ENCODE results near the gene MALAT1. TPM values are rescaled to one million over a fixed set of nuclear protein-coding genes. Genes with fewer than 3 reads are reported as not detected.

The MALAT1 gene
- total and polyA plus RNA-seq, 2 of the 8 experiments (the other 6 are each of a cell fraction or from before 2014, with no cell fraction given): 115 to 984 TPM

DNA sequence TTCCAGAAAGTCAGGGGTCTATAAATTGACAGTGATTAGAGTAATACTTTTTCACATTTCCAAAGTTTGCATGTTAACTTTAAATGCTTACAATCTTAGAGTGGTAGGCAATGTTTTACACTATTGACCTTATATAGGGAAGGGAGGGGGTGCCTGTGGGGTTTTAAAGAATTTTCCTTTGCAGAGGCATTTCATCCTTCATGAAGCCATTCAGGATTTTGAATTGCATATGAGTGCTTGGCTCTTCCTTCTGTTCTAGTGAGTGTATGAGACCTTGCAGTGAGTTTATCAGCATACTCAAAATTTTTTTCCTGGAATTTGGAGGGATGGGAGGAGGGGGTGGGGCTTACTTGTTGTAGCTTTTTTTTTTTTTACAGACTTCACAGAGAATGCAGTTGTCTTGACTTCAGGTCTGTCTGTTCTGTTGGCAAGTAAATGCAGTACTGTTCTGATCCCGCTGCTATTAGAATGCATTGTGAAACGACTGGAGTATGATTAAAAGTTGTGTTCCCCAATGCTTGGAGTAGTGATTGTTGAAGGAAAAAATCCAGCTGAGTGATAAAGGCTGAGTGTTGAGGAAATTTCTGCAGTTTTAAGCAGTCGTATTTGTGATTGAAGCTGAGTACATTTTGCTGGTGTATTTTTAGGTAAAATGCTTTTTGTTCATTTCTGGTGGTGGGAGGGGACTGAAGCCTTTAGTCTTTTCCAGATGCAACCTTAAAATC lies 5.3 kb downstream of the MALAT1 start:
- Histone ChIP-seq H2BK5ac (ENCODE audit: low read depth, low read length) (no peak overlapping the region), H3K36me3 (ENCODE audit: control insufficient read depth in 2 of 4, insufficient read depth in 4 of 4, low read length in 3 of 4) (peaks cover 39 to 69% (median 52%) of the 10 kb centered on the region in 4 experiments), H3K18ac (ENCODE audit: extremely low read depth, low read length) (no peak overlapping the region), H2BK20ac (ENCODE audit: low read length) (no peak overlapping the region), H3K56ac (replicated peaks; ENCODE audit: insufficient read length, low read depth, low read length) (no peak overlapping the region), H2BK120ac (replicated peaks; ENCODE audit: low read depth, low read length) (no peak overlapping the region), H2BK15ac (ENCODE audit: low read length) (no peak overlapping the region), H3K4me3 (ENCODE audit: extremely low read depth in 1 of 4, insufficient read depth in 2 of 4, low read depth in 3 of 4, low read length in 4 of 4) (peak overlapping the region; percentile 93 to 100 (median 98)), H4K8ac (ENCODE audit: extremely low read depth, insufficient read depth, low read length) (no peak overlapping the region), H3K9ac (replicated peaks in 1 of 4; ENCODE audit: extremely low read depth in 1 of 4, low read depth in 3 of 4, low read length in 3 of 4) (peak overlapping the region in 2 of 4 experiments; percentile 19 to 49; a peak in 4 of 7 replicates), H4K5ac (ENCODE audit: insufficient read length, low read depth, low read length) (no peak overlapping the region), H3K27me3 (replicated peaks in 1 of 4; ENCODE audit: control insufficient read depth in 3 of 4, extremely low read depth in 1 of 4, insufficient read depth in 3 of 4, low read length in 3 of 4) (no peaks in the 10 kb centered on the region), H3K79me1 (ENCODE audit: low read depth, low read length) (no peaks in the 10 kb centered on the region), H3K4me2 (ENCODE audit: insufficient read depth in 1 of 2, low read depth in 2 of 2, low read length in 2 of 2) (peak overlapping the region; percentile 75 to 90), H4K20me1 (replicated peaks in 1 of 2; ENCODE audit: control insufficient read depth in 1 of 2, insufficient read depth in 2 of 2, low read length in 2 of 2) (peaks cover 45 to 52% of the 10 kb centered on the region in 2 experiments), H3K4me1 (replicated peaks in 1 of 4; ENCODE audit: control insufficient read depth in 3 of 4, insufficient read depth in 4 of 4, low read length in 3 of 4) (peaks cover 0 to 7% (median 3%) of the 10 kb centered on the region in 4 experiments; a peak in 4 of 7 replicates), H3K14ac (ENCODE audit: insufficient read length) (no peak overlapping the region), H3K23ac (ENCODE audit: insufficient read length) (no peak overlapping the region), H3K9me3 (ENCODE audit: insufficient read depth in 2 of 2, low read depth in 1 of 2, low read length in 1 of 2) (no peaks in the 10 kb centered on the region), H4K91ac (replicated peaks; ENCODE audit: insufficient read length, low read length) (no peak overlapping the region), H2AFZ (ENCODE audit: low read length) (no peak overlapping the region), H2BK12ac (ENCODE audit: low read depth, low read length) (no peak overlapping the region), H3K27ac (ENCODE audit: low read depth, low read length) (no peak overlapping the region), H2AK5ac (ENCODE audit: low read depth, low read length) (no peak overlapping the region), H3K79me2 (ENCODE audit: control insufficient read depth in 1 of 2, insufficient read depth in 2 of 2, low read length in 2 of 2) (peaks cover 53 to 73% of the 10 kb centered on the region in 2 experiments), H3K23me2 (ENCODE audit: low read depth, low read length) (peaks cover 4% of the 10 kb centered on the region), H3K4ac (replicated peaks; ENCODE audit: insufficient read length, low read depth, low read length) (no peak overlapping the region)
- DNase-seq (ENCODE audit: low read depth in 1 of 2, low spot score in 2 of 2) (no peak), FAIRE-seq (no peak)
- POLR2A ChIA-PET (ENCODE audit: partially characterized antibody): interaction anchor here (0.6 to 29.8 kb wide), 28 partner anchors 4 to 628 kb away, joined by 3 to 1569 read pairs (median 6); partner anchors contain the start of genes FRMD8, MALAT1, NEAT1 and SCYL1
- 72% methylated on average over 3 of the region's 3 CpGs; no CpG with 5 or more reads in 1 of the 2 experiments for WGBS, 2 experiments (ENCODE audit: extremely low coverage in 1 of 2, insufficient coverage in 1 of 2, insufficient read length in 1 of 2, insufficient replicate concordance in 2 of 2, low coverage in 1 of 2, low lambda C conversion rate in 2 of 2, missing lambda C conversion rate in 1 of 2)
- CTCF ChIA-PET (ENCODE audit: partially characterized antibody): interaction anchor here (9.4 to 29.0 kb wide), 3 partner anchors 10 to 87 kb away, joined by 115 to 809 read pairs (median 133); partner anchors contain the start of gene MALAT1
- TF ChIP-seq HDAC2 (IDR thresholded peaks at IDR 0.05; ENCODE audit: borderline replicate concordance in 1 of 2, low read depth in 2 of 2, low read length in 2 of 2) (no peak), BCL11A (IDR thresholded peaks at IDR 0.05; ENCODE audit: low read depth in 2 of 2, low read length in 2 of 2) (no peak), JUND (IDR thresholded peaks at IDR 0.05; ENCODE audit: low read length) (no peak), CEBPB (IDR thresholded peaks at IDR 0.05; ENCODE audit: low read depth, low read length) (no peak), POLR2A (IDR thresholded peaks at IDR 0.05; ENCODE audit: control extremely low read depth in 1 of 2, low read depth in 2 of 2, low read length in 2 of 2) (peak; percentile 72 to 84), HDAC6 (IDR thresholded peaks at IDR 0.05; ENCODE audit: low read depth, low read length) (no peak), BRCA1 (IDR thresholded peaks at IDR 0.05; ENCODE audit: low read depth, low read length) (no peak)
- TF ChIP-seq, protein P1, sequence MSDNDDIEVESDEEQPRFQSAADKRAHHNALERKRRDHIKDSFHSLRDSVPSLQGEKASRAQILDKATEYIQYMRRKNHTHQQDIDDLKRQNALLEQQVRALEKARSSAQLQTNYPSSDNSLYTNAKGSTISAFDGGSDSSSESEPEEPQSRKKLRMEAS (IDR thresholded peaks at IDR 0.05): no peak
